ENCODE measurements around the gene PAPPA. TPM values are rescaled to one million over a fixed set of nuclear protein-coding genes. Genes with fewer than 3 reads are reported as not detected.
A peak's percentile ranks its signal among the peaks of the same experiment; 100 is the strongest.

Gene PAPPA
- total RNA-seq, 2 donors from 2014 or later: 2.4 to 9.8 TPM

- no peak for ATAC-seq
- intact Hi-C loops (cut with DNase I): no loop called here
- DNase-seq: no peak
Observed at GRCh38 chr9:116208417-116209232, 55.0 kb downstream of the PAPPA start.

- ATAC-seq (no peak), DNase-seq (no peak)
- intact Hi-C loops (cut with DNase I): no loop called here
Observed at GRCh38 chr9:116209414-116210116, 56.0 kb downstream of the PAPPA start.

GRCh38 chr9:116212986-116213692, 59.5 kb downstream of the PAPPA start:
- ATAC-seq: no peak
- DNase-seq: no peak
- intact Hi-C loops (cut with DNase I): no loop called here

- intact Hi-C loops (cut with DNase I): no loop called here
- ATAC-seq (no peak), DNase-seq (no peak)
Observed at GRCh38 chr9:116213693-116214047, 60.1 kb downstream of the PAPPA start.

GRCh38 chr9:116218399-116218798, 64.8 kb downstream of the PAPPA start:
- ATAC-seq (no peak), DNase-seq (no peak)
- intact Hi-C loops (cut with DNase I): no loop called here

- ATAC-seq (no peak), DNase-seq (no peak)
- intact Hi-C loops (cut with DNase I): no loop called here
Observed at GRCh38 chr9:116219686-116220085, 66.1 kb downstream of the PAPPA start.

- intact Hi-C loops (cut with DNase I): no loop called here
- no peak for ATAC-seq
Observed at GRCh38 chr9:116223926-116224325, 70.3 kb downstream of the PAPPA start.

GRCh38 chr9:116230051-116230632, 76.6 kb downstream of the PAPPA start:
- intact Hi-C loops (cut with DNase I): no loop called here
- ATAC-seq (no peak), DNase-seq (no peak)

More at GRCh38 chr9:116223926-116224325, 70.3 kb downstream of the PAPPA start:
- no peak for DNase-seq

GRCh38 chr9:116232424-116233159, 79.0 kb downstream of the PAPPA start:
- ATAC-seq (no peak), DNase-seq (no peak)
- intact Hi-C loops (cut with DNase I): no loop called here

- intact Hi-C loops (cut with DNase I): no loop called here
- no peak for ATAC-seq
- no peak for DNase-seq
Observed at GRCh38 chr9:116233160-116233530, 79.6 kb downstream of the PAPPA start.

GRCh38 chr9:116234081-116234480, 80.5 kb downstream of the PAPPA start:
- DNase-seq (no peak), ATAC-seq (peak; percentile 33 to 92)
- intact Hi-C loops (cut with DNase I): no loop called here

- DNase-seq (no peak), ATAC-seq (no peak)
- intact Hi-C loops (cut with DNase I): no loop called here
Observed at GRCh38 chr9:116236979-116237378, 83.4 kb downstream of the PAPPA start.

GRCh38 chr9:116237456-116237855, 83.9 kb downstream of the PAPPA start:
- intact Hi-C loops (cut with DNase I): no loop called here
- ATAC-seq: no peak

GRCh38 chr9:116238225-116238624, 84.6 kb downstream of the PAPPA start:
- no peak for DNase-seq
- ATAC-seq: peak in 1 of 2 donors; percentile 66
- intact Hi-C loops (cut with DNase I): no loop called here

More at GRCh38 chr9:116237456-116237855, 83.9 kb downstream of the PAPPA start:
- DNase-seq: no peak

GRCh38 chr9:116238776-116239340, 85.3 kb downstream of the PAPPA start:
- peak; percentile 10 to 23 for ATAC-seq
- intact Hi-C loops (cut with DNase I): no loop called here
- DNase-seq: no peak

- ATAC-seq (peak in 1 of 2 donors; percentile 88), DNase-seq (no peak)
- intact Hi-C loops (cut with DNase I): no loop called here
Observed at GRCh38 chr9:116243708-116244107, 90.1 kb downstream of the PAPPA start.

GRCh38 chr9:116247284-116247683, 93.7 kb downstream of the PAPPA start:
- intact Hi-C loops (cut with DNase I): no loop called here
- DNase-seq: no peak
- ATAC-seq: no peak

- no peak for DNase-seq
- intact Hi-C loops (cut with DNase I): no loop called here
- ATAC-seq: no peak
Observed at GRCh38 chr9:116247791-116248374, 94.3 kb downstream of the PAPPA start.

Measured in left cardiac atrium (tissue), 4 donors.